ENCODE measurements around the gene RAB44.

Gene RAB44

GRCh38 chr6:36739947-36740817 is 42.6 kb downstream of the RAB44 start:
- no peak for TF ChIP-seq CTCF (IDR thresholded peaks at IDR 0.05; ENCODE audit: low read length, missing control alignments)
- peak; percentile 27 for DNase-seq (ENCODE audit: low read depth)
- no peak overlapping the region for H3K4me3 ChIP-seq (replicated peaks; ENCODE audit: low read depth, low read length)

GRCh38 chr6:36740818-36741179 is 43.2 kb downstream of the RAB44 start:
- DNase-seq (ENCODE audit: low read depth) = no peak
- H3K4me3 ChIP-seq (replicated peaks; ENCODE audit: low read depth, low read length) = no peak overlapping the region
- TF ChIP-seq CTCF (IDR thresholded peaks at IDR 0.05; ENCODE audit: low read length, missing control alignments) = no peak

- TF ChIP-seq CTCF (IDR thresholded peaks at IDR 0.05; ENCODE audit: low read length, missing control alignments) = no peak
- H3K4me3 ChIP-seq (replicated peaks; ENCODE audit: low read depth, low read length) = no peak overlapping the region
- no peak for DNase-seq (ENCODE audit: low read depth)
These were observed 44.5 kb downstream of the RAB44 start for GRCh38 chr6:36742146-36742545.

- DNase-seq (ENCODE audit: low read depth) = no peak
- H3K4me3 ChIP-seq (replicated peaks; ENCODE audit: low read depth, low read length) = no peak overlapping the region
- TF ChIP-seq CTCF (IDR thresholded peaks at IDR 0.05; ENCODE audit: low read length, missing control alignments) = no peak
These were observed 45.4 kb downstream of the RAB44 start for GRCh38 chr6:36743032-36743431.

GRCh38 chr6:36743538-36744303 is 46.1 kb downstream of the RAB44 start:
- no peak for TF ChIP-seq CTCF (IDR thresholded peaks at IDR 0.05; ENCODE audit: low read length, missing control alignments)
- no peak for DNase-seq (ENCODE audit: low read depth)
- no peak overlapping the region for H3K4me3 ChIP-seq (replicated peaks; ENCODE audit: low read depth, low read length)

- no peak for TF ChIP-seq CTCF (IDR thresholded peaks at IDR 0.05; ENCODE audit: low read length, missing control alignments)
- no peak overlapping the region for H3K4me3 ChIP-seq (replicated peaks; ENCODE audit: low read depth, low read length)
- DNase-seq (ENCODE audit: low read depth) = no peak
These were observed 46.7 kb downstream of the RAB44 start for GRCh38 chr6:36744304-36744673.
